Ovary (tissue), 9 donors: ENCODE results near the gene PLCB1. TPM values are rescaled to one million over a fixed set of nuclear protein-coding genes. Genes with fewer than 3 reads are reported as not detected.

Experiments used
- DNase-seq, 5 donors: peaks; one replicate each; pipeline ENCODE4 v3.0.0-alpha.2; 2019 to 2020
- H3K27ac ChIP-seq, 2 donors: fragments of 200-600 bp; one replicate each; pipeline versions ENCODE4 v1.5.1 to v1.8.0; 2019 to 2022
- H3K27me3 ChIP-seq: fragments of 200-600 bp; one replicate; pipeline ENCODE4 v1.8.0; 2022
- H3K36me3 ChIP-seq: fragments of 200-600 bp; sonication (generic); one replicate; pipeline ENCODE4 v1.5.1; 2019
- H3K4me1 ChIP-seq: one replicate; pipeline ENCODE4 v1.8.1; 2013; ENCODE audit warnings: mild to moderate bottlenecking, moderate library complexity; ENCODE audit not compliant: insufficient read depth
- H3K4me3 ChIP-seq: fragments of 200-600 bp; sonication (generic); one replicate; pipeline ENCODE4 v1.5.1; 2017
- H3K9me3 ChIP-seq, 2 donors: fragments of 200-600 bp in 1 of 2; sonication (generic) in 1 of 2; one replicate each; pipeline versions ENCODE4 v1.5.1 to v1.8.1; 2013 to 2019; ENCODE audit warnings: mild to moderate bottlenecking in 1 of 2, moderate library complexity in 1 of 2
- EP300 ChIP-seq: sonication (generic); formaldehyde crosslinking; IDR thresholded peaks from one replicate; pipeline ENCODE4 v1.6.1; 2017; ENCODE audit warnings: antibody characterized with exemption
- POLR2A ChIP-seq: fragments of 450-650 bp; IDR thresholded peaks from one replicate; pipeline ENCODE4 v1.6.1; 2017; ENCODE audit warnings: antibody characterized with exemption, mild to moderate bottlenecking, moderate library complexity
- WGBS, 3 donors: extraction: QIAGEN DNeasy Blood & Tissue Kit in 1 of 3; methylation state at CpG; one replicate each; pipeline versions ENCODE4 v1.1.5 to v1.1.7; 2013 to 2017; 5-methylcytosine and 5-hydroxymethylcytosine counted together
- intact Hi-C, 4 donors: fragments of 100-400 bp; cut with DNase I; formaldehyde crosslinking; loops; one replicate each; pipeline versions ENCODE4 v1.11.0 to v1.15.1; 2022 to 2023
- polyA plus RNA-seq, 2 donors: library from polyadenylated mRNA; stranded (reverse); fragments of 200-250 nt in 1 of 2; fragments of 350-450 nt in 1 of 2; fragmentation: Illumina TruSeq in 1 of 2; extraction: RNeasy Lipid Tissue Mini Kit (QIAGEN cat#74804) in 1 of 2; gene quantifications; one replicate each; pipeline ENCODE4 v1.2.3, GENCODE V29; 2013 to 2014
- total RNA-seq, 7 donors: library from RNA; depleted of rRNA in 2 of 7; stranded (reverse); fragments of >200 nt in 2 of 7; fragmentation: NEBNext Ultra II Directional in 3 of 7; extraction: Animal tissue kit (Norgen Biotek cat#: 25700) in 3 of 7; gene quantifications; one replicate each; pipeline versions ENCODE4 v1.1.0 to v1.2.4, GENCODE V29; 2016 to 2023
- TF ChIP-seq, protein P1 (sequence below), 3 donors: fragments of 450-650 bp in 2 of 3; fragments of 200-600 bp in 1 of 3; IDR thresholded peaks; one replicate each; pipeline versions ENCODE4 v1.5.1 to v1.8.0; 2016 to 2022; ENCODE audit warnings: antibody characterized with exemption in 3 of 3, mild to moderate bottlenecking in 1 of 3
- donor health status: DM: no; HTN: no; CAD: no; lungs with moderate emphysema.
- donor health status: DM: no; HTN: no; CAD: no.
- donor health status: Bipolar disorder and iron deficiency.
- donor health status: DM: yes; HTN: yes; CAD: no.
- donor health status: DM: no; HTN: no; CAD: no.
- donor health status: DM: yes; HTN: yes; CAD: no.

The PLCB1 gene
- total and polyA plus RNA-seq, 9 donors: 2.9 to 29.5 (median 9.0) TPM

- Histone ChIP-seq H3K36me3 (no peaks in the 10 kb centered on the region), H3K27ac (no peak overlapping the region), H3K9me3 (no peaks in the 10 kb centered on the region), H3K4me1 (peaks cover 5% of the 10 kb centered on the region), H3K27me3 (no peaks in the 10 kb centered on the region), H3K4me3 (no peak overlapping the region)
- TF ChIP-seq, protein P1, sequence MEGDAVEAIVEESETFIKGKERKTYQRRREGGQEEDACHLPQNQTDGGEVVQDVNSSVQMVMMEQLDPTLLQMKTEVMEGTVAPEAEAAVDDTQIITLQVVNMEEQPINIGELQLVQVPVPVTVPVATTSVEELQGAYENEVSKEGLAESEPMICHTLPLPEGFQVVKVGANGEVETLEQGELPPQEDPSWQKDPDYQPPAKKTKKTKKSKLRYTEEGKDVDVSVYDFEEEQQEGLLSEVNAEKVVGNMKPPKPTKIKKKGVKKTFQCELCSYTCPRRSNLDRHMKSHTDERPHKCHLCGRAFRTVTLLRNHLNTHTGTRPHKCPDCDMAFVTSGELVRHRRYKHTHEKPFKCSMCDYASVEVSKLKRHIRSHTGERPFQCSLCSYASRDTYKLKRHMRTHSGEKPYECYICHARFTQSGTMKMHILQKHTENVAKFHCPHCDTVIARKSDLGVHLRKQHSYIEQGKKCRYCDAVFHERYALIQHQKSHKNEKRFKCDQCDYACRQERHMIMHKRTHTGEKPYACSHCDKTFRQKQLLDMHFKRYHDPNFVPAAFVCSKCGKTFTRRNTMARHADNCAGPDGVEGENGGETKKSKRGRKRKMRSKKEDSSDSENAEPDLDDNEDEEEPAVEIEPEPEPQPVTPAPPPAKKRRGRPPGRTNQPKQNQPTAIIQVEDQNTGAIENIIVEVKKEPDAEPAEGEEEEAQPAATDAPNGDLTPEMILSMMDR (IDR thresholded peaks at IDR 0.05): no peak
- TF ChIP-seq POLR2A (no peak), EP300 (no peak)
- 97 to 100% (median 98%) methylated on average over 1 of the region's 1 CpG for WGBS, 3 donors
- DNase-seq: no peak
- intact Hi-C loops: no loop called here
These were observed 81.2 kb downstream of the PLCB1 start for GRCh38 chr20:8213270-8213669.

- WGBS, 3 donors: 90 to 94% (median 93%) methylated on average over 12 of the region's 12 CpGs
- DNase-seq: no peak
- Histone ChIP-seq H3K36me3 (no peaks in the 10 kb centered on the region), H3K4me1 (peaks cover 5% of the 10 kb centered on the region), H3K27ac (no peak overlapping the region), H3K27me3 (no peaks in the 10 kb centered on the region), H3K9me3 (no peaks in the 10 kb centered on the region), H3K4me3 (no peak overlapping the region)
- intact Hi-C loops: no loop called here
- no peak for TF ChIP-seq POLR2A
- TF ChIP-seq, protein P1 (IDR thresholded peaks at IDR 0.05): no peak
- TF ChIP-seq EP300: no peak
These were observed 81.9 kb downstream of the PLCB1 start for GRCh38 chr20:8213831-8214587.

GRCh38 chr20:8215361-8215781 is 83.3 kb downstream of the PLCB1 start:
- no peak for DNase-seq
- Histone ChIP-seq H3K9me3 (no peaks in the 10 kb centered on the region), H3K27me3 (no peaks in the 10 kb centered on the region), H3K36me3 (no peaks in the 10 kb centered on the region), H3K27ac (no peak overlapping the region), H3K4me3 (no peak overlapping the region), H3K4me1 (peaks cover 3% of the 10 kb centered on the region)
- WGBS, 3 donors: 9 to 15% (median 11%) methylated on average over 8 of the region's 8 CpGs
- TF ChIP-seq POLR2A (no peak), EP300 (no peak)
- TF ChIP-seq, protein P1 (IDR thresholded peaks at IDR 0.05): no peak
- intact Hi-C loops: no loop called here

GRCh38 chr20:8216375-8217200 is 84.5 kb downstream of the PLCB1 start:
- Histone ChIP-seq H3K4me3 (no peak overlapping the region), H3K9me3 (no peaks in the 10 kb centered on the region), H3K36me3 (no peaks in the 10 kb centered on the region), H3K27me3 (no peaks in the 10 kb centered on the region), H3K4me1 (peaks cover 3% of the 10 kb centered on the region), H3K27ac (no peak overlapping the region)
- intact Hi-C loops: no loop called here
- TF ChIP-seq, protein P1 (IDR thresholded peaks at IDR 0.05): no peak
- TF ChIP-seq POLR2A (no peak), EP300 (no peak)
- no peak for DNase-seq
- 86 to 90% (median 87%) methylated on average over 5 of the region's 5 CpGs for WGBS, 3 donors
